Activated B cell treated with CpG ODN at 0.5 μM for 24 hours (primary cell): ENCODE data around the gene MTRF1. TPM values are rescaled to one million over a fixed set of nuclear protein-coding genes. Genes with fewer than 3 reads are reported as not detected.

Experiments
- ATAC-seq: fragments of 200-7000 bp; cut with Tn5 transposase; one replicate; pipeline ENCODE4 v1.10.0; 2021; ENCODE audit warnings: low read depth, mild to moderate bottlenecking, moderate library complexity
- CTCF ChIA-PET: fragments of 350-600 bp; sonication (Branson Sonifier 250); formaldehyde crosslinking; loops from one replicate; lab custom pipeline; 2021; ENCODE audit warnings: antibody characterized with exemption; lab: Charles Lee
- POLR2A ChIA-PET: fragments of 350-600 bp; sonication (Branson Sonifier 250); formaldehyde crosslinking; loops from one replicate; lab custom pipeline; 2021; ENCODE audit warnings: antibody characterized with exemption; lab: Charles Lee
- DNase-seq: peaks from one replicate; pipeline ENCODE4 v3.0.0; 2022
- H3K27ac Mint-ChIP-seq: one replicate; pipeline ENCODE4 v1.8.0; 2020; ENCODE audit warnings: mixed read lengths
- H3K27me3 Mint-ChIP-seq: one replicate; pipeline ENCODE4 v1.8.0; 2021; ENCODE audit warnings: mixed read lengths
- H3K36me3 Mint-ChIP-seq: one replicate; pipeline ENCODE4 v1.8.0; 2021; ENCODE audit warnings: low read depth, mixed read lengths
- H3K4me1 Mint-ChIP-seq: one replicate; pipeline ENCODE4 v1.8.0; 2021; ENCODE audit warnings: mixed read lengths
- H3K4me3 Mint-ChIP-seq: one replicate; pipeline ENCODE4 v1.8.0; 2020; ENCODE audit warnings: mild to moderate bottlenecking, mixed read lengths
- H3K9me3 Mint-ChIP-seq: one replicate; pipeline ENCODE4 v1.8.0; 2020; ENCODE audit warnings: mixed read lengths
- CTCF ChIP-seq: fragments of 200-600 bp; IDR thresholded peaks from one replicate; pipeline ENCODE4 v1.8.0; 2022; ENCODE audit warnings: antibody characterized with exemption, mild to moderate bottlenecking
- intact Hi-C: fragments of 100-400 bp; cut with micrococcal nuclease; formaldehyde crosslinking; loops from one replicate; pipeline ENCODE4 v1.15.1; 2024
- total RNA-seq: library from RNA; stranded (reverse); gene quantifications from 2 replicates; pipeline ENCODE4 v1.2.3, GENCODE V29; 2022

Gene MTRF1
- total RNA-seq, 1 donor from 2014 or later = 26.7 TPM

GRCh38 chr13:41203810-41204209, 59.6 kb downstream of the MTRF1 start:
- no peak for TF ChIP-seq CTCF
- POLR2A ChIA-PET = interaction anchor here (0.9 kb wide), 1 partner anchor 143 kb away, joined by 3 read pairs; no protein-coding TSS in a partner anchor
- Mint-ChIP-seq H3K4me3 (no peak overlapping the region), H3K36me3 (no peaks in the 10 kb centered on the region), H3K4me1 (peaks cover 25% of the 10 kb centered on the region), H3K27ac (no peak overlapping the region), H3K27me3 (no peaks in the 10 kb centered on the region), H3K9me3 (peaks cover 3% of the 10 kb centered on the region)
- intact Hi-C loops = no loop called here
- CTCF ChIA-PET = interaction anchor here (0.7 kb wide), 1 partner anchor 9 kb away, joined by 3 read pairs; no protein-coding TSS in a partner anchor
- DNase-seq (no peak), ATAC-seq (no peak)

- no peak for TF ChIP-seq CTCF
- DNase-seq = no peak
- no peak for ATAC-seq
- intact Hi-C loops = no loop called here
- H3K4me1 Mint-ChIP-seq = peaks cover 44% of the 10 kb centered on the region
- H3K9me3 Mint-ChIP-seq = peaks cover 3% of the 10 kb centered on the region
- no peaks in the 10 kb centered on the region for H3K36me3 Mint-ChIP-seq
- ChIA-PET CTCF (no interaction called here), POLR2A (no interaction called here)
- peak overlapping the region; percentile 87 for H3K27ac Mint-ChIP-seq
- peak overlapping the region; percentile 55 for H3K4me3 Mint-ChIP-seq
- H3K27me3 Mint-ChIP-seq = no peaks in the 10 kb centered on the region
These were observed 63.2 kb downstream of the MTRF1 start for GRCh38 chr13:41200126-41200525.

GRCh38 chr13:41199526-41199925, 63.9 kb downstream of the MTRF1 start:
- Mint-ChIP-seq H3K27me3 (no peaks in the 10 kb centered on the region), H3K27ac (peak overlapping the region; percentile 87), H3K4me3 (peak overlapping the region; percentile 55), H3K4me1 (peaks cover 47% of the 10 kb centered on the region), H3K9me3 (peaks cover 3% of the 10 kb centered on the region), H3K36me3 (no peaks in the 10 kb centered on the region)
- TF ChIP-seq CTCF = no peak
- intact Hi-C loops = loop anchor here (1.0 to 10.0 kb wide), 10 partner anchors 23 to 1178 kb away; partner anchors contain the start of genes AKAP11, KBTBD6, MRPS31 and NAA16
- ChIA-PET CTCF (interaction anchor here (0.9 kb wide), 1 partner anchor 140 kb away, joined by 3 read pairs; no protein-coding TSS in a partner anchor), POLR2A (interaction anchor here (0.9 to 2.1 kb wide), 4 partner anchors 16 to 180 kb away, joined by 3 to 7 read pairs (median 4); partner anchors contain the start of genes ELF1 and WBP4)
- DNase-seq (no peak), ATAC-seq (peak; percentile 90)

- intact Hi-C loops = loop anchor here (1.0 to 10.0 kb wide), 10 partner anchors 23 to 1178 kb away; partner anchors contain the start of genes AKAP11, KBTBD6, MRPS31 and NAA16
- ChIA-PET POLR2A (interaction anchor here (0.6 to 2.1 kb wide), 5 partner anchors 17 to 180 kb away, joined by 3 to 7 read pairs (median 4); partner anchors contain the start of genes ELF1 and WBP4), CTCF (interaction anchor here (0.9 to 1.8 kb wide), 3 partner anchors 24 to 139 kb away, joined by 3 to 8 read pairs (median 4); no protein-coding TSS in a partner anchor)
- peaks cover 51% of the 10 kb centered on the region for H3K4me1 Mint-ChIP-seq
- peaks cover 3% of the 10 kb centered on the region for H3K36me3 Mint-ChIP-seq
- ATAC-seq = peak; percentile 43
- peaks cover 3% of the 10 kb centered on the region for H3K9me3 Mint-ChIP-seq
- no peaks in the 10 kb centered on the region for H3K27me3 Mint-ChIP-seq
- peak overlapping the region; percentile 87 for H3K27ac Mint-ChIP-seq
- TF ChIP-seq CTCF = no peak
- no peak for DNase-seq
- peak overlapping the region; percentile 55 for H3K4me3 Mint-ChIP-seq
These were observed 64.3 kb downstream of the MTRF1 start for GRCh38 chr13:41199079-41199478.

- Mint-ChIP-seq H3K4me3 (no peak overlapping the region), H3K9me3 (peaks cover 3% of the 10 kb centered on the region), H3K27ac (no peak overlapping the region), H3K36me3 (peaks cover 10% of the 10 kb centered on the region), H3K27me3 (no peaks in the 10 kb centered on the region), H3K4me1 (peaks cover 67% of the 10 kb centered on the region)
- intact Hi-C loops = loop anchor here (5.0 to 10.0 kb wide), 3 partner anchors 268 to 1181 kb away; partner anchors contain the start of gene MRPS31
- ChIA-PET POLR2A (interaction anchor here (0.7 kb wide), 2 partner anchors 71 to 365 kb away, joined by 4 to 5 read pairs; no protein-coding TSS in a partner anchor), CTCF (interaction anchor here (0.8 to 1.2 kb wide), 3 partner anchors 24 to 142 kb away, joined by 3 read pairs; no protein-coding TSS in a partner anchor)
- no peak for TF ChIP-seq CTCF
- DNase-seq (no peak), ATAC-seq (no peak)
These were observed 66.8 kb downstream of the MTRF1 start for GRCh38 chr13:41196620-41197019.
